Hepatocyte (in vitro differentiated cells): Measurements from ENCODE around the gene KRT36. TPM values are rescaled to one million over a fixed set of nuclear protein-coding genes. Genes with fewer than 3 reads are reported as not detected.

Experiments
- DNase-seq: peaks from one replicate; pipeline ENCODE4 v3.0.0-alpha.2; 2016; ENCODE audit warnings: low spot score
- H2AFZ ChIP-seq: fragments of 200-600 bp; sonication (generic); 2 replicates; pipeline ENCODE4 v1.6.0; 2016; ENCODE audit warnings: antibody characterized with exemption, mild to moderate bottlenecking
- H3K27ac ChIP-seq: fragments of 200-600 bp; sonication (generic); 2 replicates; pipeline ENCODE4 v1.5.1; 2016; ENCODE audit warnings: mild to moderate bottlenecking
- H3K27me3 ChIP-seq: fragments of 200-600 bp; sonication (generic); 2 replicates; pipeline ENCODE4 v1.6.1; 2016
- H3K36me3 ChIP-seq: fragments of 200-600 bp; sonication (generic); replicated peaks from 2 replicates; pipeline ENCODE4 v1.5.1; 2016; ENCODE audit warnings: low read depth; ENCODE audit not compliant: insufficient read depth
- H3K4me1 ChIP-seq: fragments of 200-600 bp; sonication (generic); 2 replicates; pipeline ENCODE4 v1.5.1; 2016; ENCODE audit warnings: mild to moderate bottlenecking, moderate library complexity; ENCODE audit not compliant: insufficient read depth
- H3K4me2 ChIP-seq: fragments of 200-600 bp; sonication (generic); 2 replicates; pipeline ENCODE4 v1.6.0; 2016
- H3K4me3 ChIP-seq: fragments of 200-600 bp; sonication (generic); 2 replicates; pipeline ENCODE4 v1.5.1; 2016; ENCODE audit warnings: mild to moderate bottlenecking
- H3K79me2 ChIP-seq: fragments of 200-600 bp; sonication (generic); 2 replicates; pipeline ENCODE4 v1.6.0; 2017; ENCODE audit warnings: mild to moderate bottlenecking
- H3K9me2 ChIP-seq: fragments of 200-600 bp; sonication (generic); replicated peaks from 2 replicates; pipeline ENCODE4 v1.6.0; 2017; ENCODE audit warnings: mild to moderate bottlenecking; ENCODE audit not compliant: insufficient read depth
- H3K9me3 ChIP-seq: fragments of 200-600 bp; sonication (generic); 2 replicates; pipeline ENCODE4 v1.5.1; 2016; ENCODE audit warnings: low read depth, mild to moderate bottlenecking
- H4K20me1 ChIP-seq: fragments of 200-600 bp; sonication (generic); 2 replicates; pipeline ENCODE4 v1.6.0; 2016; ENCODE audit warnings: mild to moderate bottlenecking; ENCODE audit not compliant: insufficient read depth, poor library complexity, severe bottlenecking
- CTCF ChIP-seq: fragments of 200-600 bp; sonication (generic); IDR thresholded peaks from 2 replicates; pipeline ENCODE4 v1.5.1; 2016; ENCODE audit warnings: antibody characterized with exemption, mild to moderate bottlenecking; ENCODE audit not compliant: poor library complexity
- EZH2 ChIP-seq: fragments of 200-600 bp; sonication (generic); IDR thresholded peaks from 2 replicates; pipeline ENCODE4 v1.6.1; 2016; ENCODE audit warnings: antibody characterized with exemption, mild to moderate bottlenecking, borderline replicate concordance
- EZH2phosphoT487 ChIP-seq: fragments of 200-600 bp; sonication (generic); IDR thresholded peaks from one replicate; pipeline ENCODE4 v1.6.1; 2018; ENCODE audit warnings: antibody characterized with exemption, mild to moderate bottlenecking, low read depth, moderate library complexity; ENCODE audit not compliant: unreplicated experiment, severe bottlenecking
- WGBS: methylation state at CpG from one replicate; pipeline ENCODE4 v1.1.6; 2016; ENCODE audit warnings: low lambda C conversion rate; ENCODE audit errors: missing lambda C conversion rate; 5-methylcytosine and 5-hydroxymethylcytosine counted together
- polyA plus RNA-seq: library from polyadenylated mRNA; unstranded; fragments of >200 nt; fragmentation: Nextera tagmentation; extraction: Ambion mirVana; gene quantifications from 2 replicates; pipeline ENCODE4 v1.2.1, GENCODE V29; 2016
- total RNA-seq: library from RNA; depleted of rRNA; stranded (reverse); fragments of >200 nt; gene quantifications from 2 replicates; pipeline ENCODE4 v1.2.3, GENCODE V29; 2014

Gene KRT36
- total and polyA plus RNA-seq, 2 experiments from 2014 or later, result not detected

- no peak overlapping the region for H3K27ac ChIP-seq
- WGBS, result 72% methylated on average over 10 of the region's 10 CpGs
Measured at GRCh38 chr17:41490000-41490990, 585 bp upstream of the KRT36 start.

GRCh38 chr17:41486809-41487530, 2.7 kb downstream of the KRT36 start:
- Histone ChIP-seq H2AFZ (no peak overlapping the region), H3K9me2 (no peaks in the 10 kb centered on the region), H3K4me2 (no peak overlapping the region), H3K9me3 (no peaks in the 10 kb centered on the region), H3K4me1 (peaks cover 8% of the 10 kb centered on the region), H3K27ac (no peak overlapping the region), H3K79me2 (no peaks in the 10 kb centered on the region), H3K36me3 (no peaks in the 10 kb centered on the region), H4K20me1 (no peaks in the 10 kb centered on the region), H3K4me3 (no peak overlapping the region), H3K27me3 (no peaks in the 10 kb centered on the region)
- no peak for DNase-seq
- no peak for TF ChIP-seq EZH2phosphoT487
- TF ChIP-seq CTCF, result peak; percentile 27
- no peak for TF ChIP-seq EZH2
- 72% methylated on average over 28 of the region's 29 CpGs for WGBS

More at GRCh38 chr17:41490000-41490990, 585 bp upstream of the KRT36 start:
- Histone ChIP-seq H3K9me2 (no peaks in the 10 kb centered on the region), H3K9me3 (no peaks in the 10 kb centered on the region), H3K79me2 (no peaks in the 10 kb centered on the region), H4K20me1 (no peaks in the 10 kb centered on the region), H3K4me3 (no peak overlapping the region), H3K4me1 (peaks cover 8% of the 10 kb centered on the region), H3K36me3 (no peaks in the 10 kb centered on the region), H3K27me3 (no peaks in the 10 kb centered on the region), H3K4me2 (no peak overlapping the region), H2AFZ (no peak overlapping the region)
- DNase-seq, result no peak
- TF ChIP-seq EZH2, result no peak
- no peak for TF ChIP-seq CTCF
- TF ChIP-seq EZH2phosphoT487, result no peak

- 94% methylated on average over 13 of the region's 13 CpGs for WGBS
- Histone ChIP-seq H3K4me2 (no peak overlapping the region), H3K79me2 (no peaks in the 10 kb centered on the region), H3K27ac (no peak overlapping the region), H3K4me1 (peaks cover 8% of the 10 kb centered on the region), H3K27me3 (no peaks in the 10 kb centered on the region), H3K9me3 (no peaks in the 10 kb centered on the region), H3K9me2 (no peaks in the 10 kb centered on the region), H2AFZ (no peak overlapping the region), H4K20me1 (no peaks in the 10 kb centered on the region), H3K4me3 (no peak overlapping the region), H3K36me3 (no peaks in the 10 kb centered on the region)
- DNase-seq, result no peak
- no peak for TF ChIP-seq CTCF
- no peak for TF ChIP-seq EZH2phosphoT487
- TF ChIP-seq EZH2, result no peak
Measured at GRCh38 chr17:41486316-41486715, 3.4 kb downstream of the KRT36 start.
